Measurements from ENCODE around the gene ANGPTL4.
"Not testable (repeated sequence)": the region's sequence is repeated elsewhere in the genome, so short reads cannot be mapped to it uniquely, and the experiment has no call there.

The ANGPTL4 gene, protein sequence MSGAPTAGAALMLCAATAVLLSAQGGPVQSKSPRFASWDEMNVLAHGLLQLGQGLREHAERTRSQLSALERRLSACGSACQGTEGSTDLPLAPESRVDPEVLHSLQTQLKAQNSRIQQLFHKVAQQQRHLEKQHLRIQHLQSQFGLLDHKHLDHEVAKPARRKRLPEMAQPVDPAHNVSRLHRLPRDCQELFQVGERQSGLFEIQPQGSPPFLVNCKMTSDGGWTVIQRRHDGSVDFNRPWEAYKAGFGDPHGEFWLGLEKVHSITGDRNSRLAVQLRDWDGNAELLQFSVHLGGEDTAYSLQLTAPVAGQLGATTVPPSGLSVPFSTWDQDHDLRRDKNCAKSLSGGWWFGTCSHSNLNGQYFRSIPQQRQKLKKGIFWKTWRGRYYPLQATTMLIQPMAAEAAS

DNA sequence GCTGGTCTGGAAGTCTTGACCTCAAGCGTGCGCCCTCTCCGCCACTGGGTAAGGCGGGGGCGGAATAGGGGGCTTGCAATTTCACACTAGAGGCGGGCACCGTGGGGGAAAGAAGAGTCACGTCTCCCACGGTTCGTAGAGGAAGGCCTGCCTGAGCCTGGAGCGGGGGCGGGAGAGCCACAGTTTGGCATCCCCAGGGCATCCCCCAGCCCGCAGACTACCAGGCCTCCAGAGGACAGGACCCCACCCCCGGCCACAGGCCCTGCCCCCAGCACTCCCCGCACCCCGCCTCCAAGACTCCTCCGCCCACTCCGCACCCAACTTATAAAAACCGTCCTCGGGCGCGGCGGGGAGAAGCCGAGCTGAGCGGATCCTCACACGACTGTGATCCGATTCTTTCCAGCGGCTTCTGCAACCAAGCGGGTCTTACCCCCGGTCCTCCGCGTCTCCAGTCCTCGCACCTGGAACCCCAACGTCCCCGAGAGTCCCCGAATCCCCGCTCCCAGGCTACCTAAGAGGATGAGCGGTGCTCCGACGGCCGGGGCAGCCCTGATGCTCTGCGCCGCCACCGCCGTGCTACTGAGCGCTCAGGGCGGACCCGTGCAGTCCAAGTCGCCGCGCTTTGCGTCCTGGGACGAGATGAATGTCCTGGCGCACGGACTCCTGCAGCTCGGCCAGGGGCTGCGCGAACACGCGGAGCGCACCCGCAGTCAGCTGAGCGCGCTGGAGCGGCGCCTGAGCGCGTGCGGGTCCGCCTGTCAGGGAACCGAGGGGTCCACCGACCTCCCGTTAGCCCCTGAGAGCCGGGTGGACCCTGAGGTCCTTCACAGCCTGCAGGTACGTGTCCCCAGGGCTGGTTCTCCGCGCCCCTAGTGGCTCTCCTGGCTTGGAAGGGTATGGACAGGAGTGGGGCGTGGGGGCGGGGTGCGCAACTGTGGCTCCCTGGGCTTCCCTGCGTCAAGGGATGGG, at the start of gene ANGPTL4:
Gene ANGPTL4, plus strand, starts transcription at position 353 of the 969 bp plus-strand sequence. Its CDS starts 167 bp downstream, at position 520.
- DNase-seq (ENCODE audit: low read depth in 1 of 2, low spot score in 1 of 2) = peak in 1 of 2 donors; percentile 41

DNA sequence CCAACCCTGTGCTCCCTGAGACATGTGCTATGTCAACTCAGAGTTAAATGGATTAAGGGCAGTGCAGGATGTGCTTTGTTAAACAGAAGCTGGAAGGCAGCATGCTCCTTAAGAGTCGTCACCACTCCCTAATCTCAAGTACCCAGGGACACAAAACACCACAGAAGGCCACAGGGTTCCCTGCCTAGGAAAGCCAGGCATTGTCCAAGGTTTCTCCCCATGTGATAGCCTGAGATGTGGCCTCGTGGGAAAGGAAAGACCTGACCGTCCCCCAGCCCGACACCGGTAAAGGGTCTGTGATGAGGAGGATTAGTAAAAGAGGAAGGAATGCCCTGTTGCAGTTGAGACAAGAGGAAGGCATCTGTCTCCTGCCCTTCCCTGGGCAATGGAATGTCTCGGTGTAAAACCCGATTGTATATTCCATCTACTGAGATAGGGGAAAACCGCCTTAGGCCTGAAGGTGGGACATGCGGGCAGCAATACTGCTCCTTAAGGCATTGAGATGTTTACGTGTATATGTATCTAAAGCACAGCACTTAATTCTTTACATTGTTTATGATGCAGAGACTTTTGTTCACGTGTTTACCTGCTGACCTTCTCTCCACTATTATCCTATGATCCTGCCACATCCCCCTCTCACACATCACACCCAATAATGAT, 48.8 kb upstream of the ANGPTL4 start:
- DNase-seq (ENCODE audit: low read depth in 1 of 2, low spot score in 1 of 2) = not testable (repeated sequence)

DNA sequence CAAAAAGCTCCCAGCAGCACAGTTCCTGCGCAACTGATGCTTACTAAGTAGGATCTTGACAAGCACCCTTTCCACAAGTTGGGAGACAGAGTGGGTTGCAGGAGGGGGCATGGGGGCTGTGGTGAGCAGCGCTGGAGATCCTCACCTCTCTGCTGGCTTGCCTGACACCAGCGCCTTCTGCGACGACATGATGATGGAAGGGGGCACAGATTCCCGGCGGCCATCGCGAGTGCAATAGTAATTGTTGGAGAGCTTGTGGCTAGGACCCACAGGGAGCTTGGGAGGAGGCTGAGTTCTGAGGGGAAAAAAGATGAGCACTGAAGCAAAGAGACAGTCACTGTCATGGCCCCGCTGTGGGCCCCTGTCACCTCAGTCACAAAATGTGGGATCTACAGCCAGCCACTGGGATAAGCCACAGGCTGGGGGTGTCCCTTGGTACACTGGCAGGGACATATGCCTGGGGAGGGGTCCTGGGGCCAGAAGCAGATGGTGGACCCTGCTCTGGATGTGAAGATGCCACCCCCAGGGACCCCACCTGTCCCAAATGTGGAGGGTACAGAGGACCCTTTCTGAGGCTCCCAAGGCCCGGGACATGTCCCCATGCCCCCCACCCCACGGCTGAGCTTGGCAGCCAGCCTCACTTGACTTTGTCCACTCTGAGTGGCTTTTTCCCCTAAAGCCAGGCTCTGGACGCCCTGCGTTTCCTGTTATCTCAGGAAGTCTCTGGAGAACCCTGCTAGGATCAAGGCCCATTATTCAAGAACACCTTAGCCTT, 47.4 kb upstream of the ANGPTL4 start:
- no peak for DNase-seq (ENCODE audit: low read depth in 1 of 2, low spot score in 1 of 2)

DNA sequence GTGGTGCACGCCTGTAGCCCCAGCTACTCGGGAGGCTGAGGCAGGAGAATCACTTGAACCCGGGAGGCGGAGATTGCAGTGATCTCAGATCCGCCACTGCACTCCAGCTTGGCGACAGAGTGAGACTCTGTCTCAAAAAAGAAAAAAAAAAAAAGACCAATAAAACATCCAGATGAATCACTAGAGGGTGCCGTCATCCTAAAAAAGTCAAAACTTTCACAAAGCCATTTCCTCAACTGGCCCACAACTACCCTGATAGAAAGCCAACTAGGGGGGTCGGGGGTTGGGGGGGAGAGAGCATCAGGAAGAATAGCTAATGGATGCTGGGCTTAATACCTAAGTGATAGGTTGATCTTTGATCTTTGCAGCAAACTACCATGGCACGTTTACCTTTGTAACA, 45.1 kb upstream of the ANGPTL4 start:
- DNase-seq (ENCODE audit: low read depth in 1 of 2, low spot score in 1 of 2) = not testable (repeated sequence)

DNA sequence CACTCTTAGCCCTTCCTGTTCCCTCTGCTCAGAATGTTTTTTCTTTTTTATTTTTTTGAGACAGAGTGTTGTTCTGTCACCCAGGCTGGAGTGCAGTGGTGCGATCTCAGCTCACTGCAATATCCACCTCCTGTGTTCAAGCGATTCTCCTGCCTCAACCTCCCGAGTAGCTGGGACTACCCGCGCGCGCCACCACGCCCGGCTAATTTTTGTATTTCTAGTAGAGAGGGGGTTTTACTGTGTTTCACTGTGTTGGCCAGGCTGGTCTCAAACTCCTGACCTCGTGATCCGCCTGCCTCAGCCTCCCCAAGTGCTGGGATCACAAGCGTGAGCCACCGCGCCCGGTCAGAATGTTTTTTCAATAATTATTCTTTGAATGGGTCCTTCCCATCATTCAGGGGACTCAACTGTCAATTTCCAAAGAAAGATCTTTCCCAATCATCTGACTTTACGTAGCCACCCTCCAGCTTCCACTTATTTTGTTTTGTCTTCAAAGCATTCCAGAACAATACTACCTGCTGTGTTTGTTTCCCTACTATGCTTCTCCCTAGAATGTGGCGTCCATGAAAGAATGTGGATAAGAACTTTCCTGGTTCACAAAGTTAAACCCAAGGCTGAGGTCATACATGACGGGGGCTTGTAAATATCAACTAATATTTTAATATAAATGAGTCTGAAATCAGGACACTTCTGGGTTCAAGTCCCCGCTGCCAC, 44.0 kb upstream of the ANGPTL4 start:
- no peak for DNase-seq (ENCODE audit: low read depth in 1 of 2, low spot score in 1 of 2)

DNA sequence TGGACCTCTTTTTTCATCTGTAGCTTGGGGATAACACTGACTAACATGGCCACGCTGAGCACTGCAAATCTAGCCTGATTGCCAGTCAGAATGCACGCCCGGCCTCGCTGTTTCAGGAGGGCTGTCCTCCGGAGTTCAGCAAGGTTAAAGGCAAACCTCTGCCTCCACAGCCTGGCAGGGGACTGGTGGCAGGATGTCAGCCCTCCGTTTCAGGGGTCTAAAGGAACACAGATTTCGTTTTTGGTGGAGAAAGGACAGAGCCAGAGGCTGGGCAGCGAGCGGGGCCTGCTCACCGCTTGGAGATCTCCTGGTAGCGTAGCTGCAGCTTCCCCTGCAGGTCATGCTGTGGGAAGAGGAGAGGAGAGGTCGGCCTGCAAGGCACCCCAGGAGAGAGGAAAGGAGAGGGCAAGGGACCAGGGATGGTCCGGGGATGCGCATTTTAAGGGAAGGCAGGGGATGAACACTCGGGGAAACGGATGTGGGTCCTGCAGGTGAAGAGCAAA, 43.3 kb upstream of the ANGPTL4 start:
- DNase-seq (ENCODE audit: low read depth in 1 of 2, low spot score in 1 of 2) = no peak

DNA sequence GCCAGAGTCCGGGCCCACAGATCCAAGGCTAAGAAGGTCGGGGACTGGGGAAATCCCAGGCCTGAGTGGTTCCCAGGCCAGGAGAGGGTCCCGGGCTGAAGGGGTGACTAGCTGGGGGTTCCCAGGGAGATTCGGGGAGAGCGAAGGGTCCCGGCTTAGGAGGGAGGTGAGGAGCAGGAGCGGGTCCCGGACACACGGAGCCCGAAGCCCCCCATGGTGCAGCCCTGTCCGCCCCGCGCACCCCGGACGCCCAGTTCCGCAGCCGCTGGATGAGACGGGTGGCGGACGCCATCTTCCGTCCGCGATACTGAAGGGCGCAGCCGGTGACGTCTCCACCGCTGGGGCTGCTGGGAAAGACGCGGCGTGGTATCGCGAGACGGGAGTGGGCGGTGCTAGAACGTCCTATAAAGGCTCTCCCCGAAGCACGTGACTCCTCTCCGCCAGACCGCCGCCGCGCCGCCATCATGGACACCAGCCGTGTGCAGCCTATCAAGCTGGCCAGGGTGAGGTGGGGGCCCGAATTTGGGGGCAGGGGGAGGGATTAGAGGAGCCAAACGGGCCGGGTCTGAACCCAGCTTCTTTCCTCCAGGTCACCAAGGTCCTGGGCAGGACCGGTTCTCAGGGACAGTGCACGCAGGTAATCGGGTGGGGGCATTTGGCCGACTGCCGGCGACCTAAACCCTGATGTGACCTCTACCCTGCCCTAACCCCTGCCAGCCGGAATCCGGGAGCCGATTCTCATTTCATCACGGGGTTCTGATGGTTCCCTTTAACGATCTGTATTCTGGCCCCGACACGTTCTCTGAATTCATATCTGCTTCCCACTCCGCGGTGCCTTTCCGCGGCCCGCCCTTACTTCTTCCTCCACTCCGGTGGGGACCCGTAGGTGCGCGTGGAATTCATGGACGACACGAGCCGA, 42.6 kb upstream of the ANGPTL4 start, which contains the start of the genes NDUFA7 and RPS28:
Gene NDUFA7, minus strand, starts transcription at position 309 of the 919 bp plus-strand sequence. Its CDS starts 17 bp downstream, at position 292.
Gene RPS28, plus strand, starts transcription at position 430 of the 919 bp plus-strand sequence. Its CDS starts 35 bp downstream, at position 465.
- DNase-seq (ENCODE audit: low read depth in 1 of 2, low spot score in 1 of 2) = peak; percentile 95

DNA sequence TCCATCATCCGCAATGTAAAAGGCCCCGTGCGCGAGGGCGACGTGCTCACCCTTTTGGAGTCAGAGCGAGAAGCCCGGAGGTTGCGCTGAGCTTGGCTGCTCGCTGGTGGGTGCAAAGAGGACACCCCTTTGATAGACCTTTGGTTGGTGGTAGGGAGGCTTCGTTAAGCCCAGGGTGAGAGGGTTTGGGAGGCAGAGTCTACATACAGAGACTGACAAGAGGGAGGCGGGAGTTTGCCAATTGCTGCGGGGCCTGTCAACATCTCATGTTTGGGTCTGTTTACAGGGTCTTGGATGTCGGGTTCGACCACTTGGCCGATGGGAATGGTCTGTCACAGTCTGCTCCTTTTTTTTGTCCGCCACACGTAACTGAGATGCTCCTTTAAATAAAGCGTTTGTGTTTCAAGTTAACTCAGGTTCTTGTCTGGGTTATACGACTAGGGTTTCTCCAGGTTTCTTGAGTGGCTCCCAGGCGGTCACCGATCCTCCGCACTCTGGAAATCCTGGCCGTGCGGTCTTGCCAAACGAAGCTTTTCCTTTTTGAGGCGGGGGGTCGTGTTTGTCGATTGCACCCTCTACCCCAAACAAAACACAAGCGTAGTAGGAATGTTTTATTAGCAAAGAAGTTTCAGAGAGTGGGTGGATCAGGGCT, 41.8 kb upstream of the ANGPTL4 start:
- no peak for DNase-seq (ENCODE audit: low read depth in 1 of 2, low spot score in 1 of 2)

DNA sequence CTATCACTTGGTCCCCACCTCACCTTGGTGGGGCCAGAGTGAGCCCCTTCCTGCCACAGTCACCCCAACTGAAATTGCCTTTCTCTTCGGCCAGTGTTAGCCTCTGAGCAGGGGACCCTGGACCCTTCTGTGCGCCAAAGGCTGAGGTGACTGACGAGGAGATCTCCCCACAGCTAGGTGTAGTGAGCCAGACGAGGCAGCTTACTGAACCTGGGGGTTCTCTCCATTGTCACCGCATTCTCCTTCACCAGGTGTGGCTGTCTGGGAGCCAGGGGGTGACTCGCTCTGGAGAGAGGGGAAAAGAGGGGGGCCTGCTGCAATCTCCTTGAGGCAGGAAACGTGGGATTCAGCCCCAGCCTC, 41.3 kb upstream of the ANGPTL4 start:
- DNase-seq (ENCODE audit: low read depth in 1 of 2, low spot score in 1 of 2) = no peak

DNA sequence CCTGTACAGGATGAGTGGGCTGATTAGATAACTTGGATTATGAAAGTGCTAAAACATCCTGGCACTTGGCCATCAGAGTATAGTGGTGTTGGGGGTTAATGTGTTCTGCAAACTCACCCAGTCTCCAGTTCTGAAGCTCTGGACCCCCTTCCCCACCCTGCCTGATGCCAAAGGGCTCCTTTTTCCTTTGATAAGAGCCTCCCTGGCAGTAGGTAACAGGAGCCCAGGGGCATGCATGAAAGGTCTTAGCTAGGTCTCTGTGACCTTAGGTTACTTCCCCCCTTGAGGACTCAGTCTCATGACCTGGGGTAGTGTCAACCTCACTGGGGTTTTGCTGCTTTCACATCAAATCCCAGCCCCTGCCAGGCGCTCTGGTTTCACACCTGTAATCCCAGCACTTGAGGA, 40.2 kb upstream of the ANGPTL4 start:
- DNase-seq (ENCODE audit: low read depth in 1 of 2, low spot score in 1 of 2) = no peak

DNA sequence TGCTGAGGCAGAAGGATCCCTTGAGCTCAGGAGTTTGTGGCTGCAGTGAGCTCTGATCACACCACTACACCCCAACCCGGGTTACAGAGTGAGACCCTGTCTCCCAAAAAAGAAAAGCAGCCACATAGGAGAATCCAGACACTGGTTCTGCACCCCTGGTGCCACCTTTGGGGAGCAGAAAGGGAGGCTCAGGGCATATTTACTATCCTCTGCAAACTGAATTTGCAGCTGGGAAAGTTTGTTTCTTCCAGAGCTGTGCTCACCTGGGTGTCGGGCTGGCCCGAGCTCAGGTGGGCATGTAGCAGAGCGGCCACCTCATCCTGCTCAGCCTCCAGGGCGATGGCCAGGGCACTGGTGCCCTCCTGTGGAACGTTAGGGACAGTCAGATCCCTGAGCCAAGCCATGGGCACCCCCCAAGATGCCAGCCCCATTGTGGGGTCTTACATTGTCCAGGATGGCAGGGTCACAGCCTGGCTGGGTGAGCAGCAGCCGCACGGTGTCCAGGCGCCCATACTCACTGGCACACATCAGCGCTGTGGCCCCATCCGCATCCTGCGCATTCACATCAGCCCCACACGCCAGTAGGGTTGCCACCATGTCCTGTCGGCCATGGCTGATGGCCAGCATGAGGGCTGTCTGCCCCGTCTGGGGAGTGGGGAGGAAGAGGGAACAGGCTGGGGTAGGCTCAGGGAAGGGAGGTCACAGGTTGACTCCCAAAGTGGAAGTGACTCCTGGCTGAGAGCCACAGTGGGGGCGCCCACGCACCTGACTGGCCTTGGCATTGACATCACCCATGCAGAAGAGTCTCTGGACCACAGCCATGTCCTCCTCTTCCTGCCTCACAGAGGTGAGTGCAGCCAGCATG, 39.5 kb upstream of the ANGPTL4 start:
- DNase-seq (ENCODE audit: low read depth in 1 of 2, low spot score in 1 of 2) = no peak

DNA sequence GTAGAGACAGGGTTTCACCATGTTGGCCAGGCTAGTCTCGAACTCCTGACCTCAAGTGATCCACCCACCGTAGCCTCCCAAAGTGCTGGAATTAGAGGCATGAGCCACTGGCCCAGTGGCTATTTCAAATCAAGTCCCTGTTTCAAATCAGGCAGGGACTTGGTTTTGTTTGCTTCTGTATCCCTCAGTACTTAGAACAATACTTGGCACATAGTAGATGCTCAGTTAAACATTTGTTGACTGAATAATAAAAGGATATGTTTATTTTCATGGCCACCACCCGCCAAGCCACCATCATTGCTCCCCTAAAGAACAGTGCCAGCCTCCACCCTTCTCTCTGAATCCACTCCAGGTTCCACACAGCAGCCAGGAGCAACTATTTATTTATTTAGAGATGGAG, 38.5 kb upstream of the ANGPTL4 start:
- no peak for DNase-seq (ENCODE audit: low read depth in 1 of 2, low spot score in 1 of 2)

DNA sequence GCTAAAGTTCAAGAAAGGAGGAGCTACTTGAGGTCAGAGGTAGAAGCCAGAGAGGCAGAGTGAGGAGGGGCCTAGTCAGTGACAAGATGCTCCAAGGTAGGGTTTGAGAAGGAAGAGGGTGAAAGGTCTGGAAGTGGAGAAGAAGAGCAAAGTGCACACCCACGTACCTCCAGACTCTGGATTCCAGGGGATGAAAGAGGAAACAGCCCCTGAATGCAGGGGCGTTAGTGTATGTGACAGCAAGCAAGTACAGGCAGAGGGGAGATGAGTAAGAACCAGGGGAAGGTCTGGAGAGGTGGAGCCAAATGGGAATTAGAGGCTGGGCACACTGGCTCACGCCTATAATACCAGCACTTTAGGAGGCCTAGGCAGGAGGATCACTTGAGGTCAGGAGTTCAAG, 34.0 kb upstream of the ANGPTL4 start:
- DNase-seq (ENCODE audit: low read depth in 1 of 2, low spot score in 1 of 2) = no peak

DNA sequence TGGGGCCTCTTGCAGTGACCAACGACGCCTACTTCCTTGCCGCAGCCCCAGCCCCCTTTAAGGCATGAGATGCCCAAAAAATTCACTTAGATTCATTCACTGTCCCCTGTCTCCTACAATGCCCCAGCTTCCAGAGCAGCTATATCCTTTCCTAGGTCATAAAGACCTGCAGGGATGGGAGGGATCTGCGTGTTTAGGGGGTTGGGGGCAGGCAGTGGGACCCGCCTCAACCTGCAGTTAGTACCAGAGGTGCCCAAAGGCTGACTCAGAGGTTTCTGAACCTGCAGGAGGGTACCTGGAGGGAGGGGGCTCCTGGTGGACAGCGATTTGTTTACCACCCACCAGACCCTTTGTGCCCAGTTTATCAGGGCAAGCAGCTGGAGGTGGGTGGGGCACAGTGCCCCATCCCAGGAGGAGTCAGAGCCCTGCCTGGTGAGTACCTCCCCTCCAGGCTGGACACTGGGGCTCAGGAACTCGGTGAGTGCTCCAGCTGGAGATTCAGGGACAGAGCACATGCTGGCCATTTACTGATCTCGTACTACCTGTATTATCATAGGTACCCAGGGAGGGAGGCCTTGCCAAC, 32.6 kb upstream of the ANGPTL4 start:
- DNase-seq (ENCODE audit: low read depth in 1 of 2, low spot score in 1 of 2) = no peak

DNA sequence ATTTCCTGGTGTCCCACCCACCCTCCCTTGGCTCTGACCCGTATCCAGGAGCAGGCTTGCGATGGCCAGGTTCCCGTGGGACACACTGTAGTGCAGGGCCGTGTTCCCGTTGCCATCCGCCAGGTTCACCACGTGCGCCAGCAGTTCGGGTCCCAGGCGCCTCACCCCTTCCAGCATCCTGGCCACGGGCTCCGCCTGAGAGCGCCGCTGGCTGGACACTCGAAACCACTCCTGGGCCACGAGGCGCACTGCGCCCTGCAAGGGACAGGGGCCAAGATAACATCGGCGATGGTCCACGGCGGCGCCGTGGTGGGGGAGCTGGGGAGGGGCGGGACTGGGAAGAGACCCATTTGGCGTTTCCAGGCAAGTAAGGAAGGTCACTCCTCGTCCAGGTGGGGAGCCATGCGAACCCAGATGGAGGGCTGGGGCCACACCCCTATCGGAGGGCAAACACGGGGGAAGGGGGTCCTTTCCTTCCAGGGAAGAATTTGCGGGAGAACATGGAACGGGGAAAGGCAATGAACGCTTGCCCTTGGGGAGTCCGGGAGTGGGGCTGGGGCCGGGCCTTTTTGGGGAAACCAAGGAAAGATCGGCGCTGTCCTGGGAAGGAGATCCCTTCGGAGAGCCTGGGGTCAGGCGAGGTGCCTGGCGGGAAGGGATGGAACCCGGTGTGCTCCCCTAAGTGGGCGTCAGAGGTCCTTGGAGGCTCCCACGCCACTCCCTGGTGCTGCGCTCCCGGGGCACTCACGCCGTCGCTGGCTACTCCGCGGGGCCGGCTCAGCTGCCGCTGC, 30.8 kb upstream of the ANGPTL4 start:
- DNase-seq (ENCODE audit: low read depth in 1 of 2, low spot score in 1 of 2) = no peak
